Stimulated activated naive CD4-positive, alpha-beta T cell treated with Interleukin-2 at 50 U/mL for 16 hours (primary cell): Measurements from ENCODE around the gene ATP8B4.

ENCODE experiments used
- DNase-seq: peaks from one replicate; lab custom pipeline; 2025; lab: John Stamatoyannopoulos, UW

Gene ATP8B4

GRCh38 chr15:49927189-49927861 is 191.7 kb downstream of the ATP8B4 start:
- no peak for DNase-seq

- no peak for DNase-seq
Observed at GRCh38 chr15:49926740-49927139, 192.3 kb downstream of the ATP8B4 start.

GRCh38 chr15:49923671-49924070 is 195.4 kb downstream of the ATP8B4 start:
- no peak for DNase-seq

GRCh38 chr15:49919034-49919433 is 200.0 kb downstream of the ATP8B4 start:
- no peak for DNase-seq

GRCh38 chr15:49918121-49918520 is 200.9 kb downstream of the ATP8B4 start:
- DNase-seq = no peak

- DNase-seq = no peak
Observed at GRCh38 chr15:49916998-49917397, 202.0 kb downstream of the ATP8B4 start.

GRCh38 chr15:49915822-49916221 is 203.2 kb downstream of the ATP8B4 start:
- no peak for DNase-seq

- DNase-seq = no peak
Observed at GRCh38 chr15:49908933-49909295, 210.1 kb downstream of the ATP8B4 start.

- DNase-seq = no peak
Observed at GRCh38 chr15:49908236-49908932, 210.6 kb downstream of the ATP8B4 start.

GRCh38 chr15:49906966-49907365 is 212.1 kb downstream of the ATP8B4 start:
- DNase-seq = no peak

- no peak for DNase-seq
Observed at GRCh38 chr15:49905221-49905620, 213.8 kb downstream of the ATP8B4 start.

GRCh38 chr15:49904296-49904695 is 214.7 kb downstream of the ATP8B4 start:
- DNase-seq = no peak

GRCh38 chr15:49902685-49903501 is 216.1 kb downstream of the ATP8B4 start:
- DNase-seq = no peak

- no peak for DNase-seq
Observed at GRCh38 chr15:49901996-49902684, 216.9 kb downstream of the ATP8B4 start.

- no peak for DNase-seq
Observed at GRCh38 chr15:49901321-49901720, 217.7 kb downstream of the ATP8B4 start.

- DNase-seq = no peak
Observed at GRCh38 chr15:49900903-49901235, 218.2 kb downstream of the ATP8B4 start.

GRCh38 chr15:49900006-49900902 is 218.8 kb downstream of the ATP8B4 start:
- no peak for DNase-seq

GRCh38 chr15:49898575-49899283 is 220.3 kb downstream of the ATP8B4 start:
- no peak for DNase-seq

GRCh38 chr15:49898097-49898496 is 220.9 kb downstream of the ATP8B4 start:
- no peak for DNase-seq

GRCh38 chr15:49895347-49896223 is 223.4 kb downstream of the ATP8B4 start:
- no peak for DNase-seq
